Activated T-cell treated with anti-CD3 and anti-CD28 coated beads, Interleukin-2, amount 50 U/mL, for 24 hours (primary cell): ENCODE data around the gene BRPF1.
A peak's percentile ranks its signal among the peaks of the same experiment; 100 is the strongest.
"Not testable (repeated sequence)": the region's sequence is repeated elsewhere in the genome, so short reads cannot be mapped to it uniquely, and the experiment has no call there.

Experiments
- DNase-seq: peaks from one replicate; pipeline ENCODE4 v3.0.0-alpha.2; 2020
- H3K27ac Mint-ChIP-seq: 2 replicates; pipeline ENCODE4 v1.8.0; 2020; ENCODE audit warnings: mild to moderate bottlenecking, mixed read lengths
- H3K27me3 Mint-ChIP-seq: 2 replicates; pipeline ENCODE4 v1.8.0; 2020; ENCODE audit warnings: mixed read lengths
- H3K36me3 Mint-ChIP-seq: 2 replicates; pipeline ENCODE4 v1.8.0; 2020; ENCODE audit warnings: low read depth, mixed read lengths
- H3K4me1 Mint-ChIP-seq: 2 replicates; pipeline ENCODE4 v1.8.0; 2020; ENCODE audit warnings: low read depth, mixed read lengths
- H3K4me3 Mint-ChIP-seq: 2 replicates; pipeline ENCODE4 v1.8.0; 2020; ENCODE audit warnings: mild to moderate bottlenecking, moderate library complexity, mixed read lengths
- H3K9me3 Mint-ChIP-seq: 2 replicates; pipeline ENCODE4 v1.8.0; 2020; ENCODE audit warnings: mixed read lengths

Gene BRPF1

GRCh38 chr3:9760779-9761505 lies 29.4 kb downstream of the BRPF1 start:
- no peaks in the 10 kb centered on the region for H3K27me3 Mint-ChIP-seq
- no peak overlapping the region for H3K4me3 Mint-ChIP-seq
- H3K36me3 Mint-ChIP-seq = peaks cover 87% of the 10 kb centered on the region
- no peak overlapping the region for H3K27ac Mint-ChIP-seq
- no peaks in the 10 kb centered on the region for H3K9me3 Mint-ChIP-seq
- peaks cover 10% of the 10 kb centered on the region for H3K4me1 Mint-ChIP-seq
- DNase-seq = no peak

GRCh38 chr3:9761919-9762318 lies 30.4 kb downstream of the BRPF1 start:
- H3K36me3 Mint-ChIP-seq = peaks cover 85% of the 10 kb centered on the region
- no peak overlapping the region for H3K27ac Mint-ChIP-seq
- H3K4me3 Mint-ChIP-seq = no peak overlapping the region
- peaks cover 12% of the 10 kb centered on the region for H3K4me1 Mint-ChIP-seq
- H3K9me3 Mint-ChIP-seq = no peaks in the 10 kb centered on the region
- no peak for DNase-seq
- H3K27me3 Mint-ChIP-seq = no peaks in the 10 kb centered on the region

GRCh38 chr3:9762871-9763270 lies 31.3 kb downstream of the BRPF1 start:
- H3K4me1 Mint-ChIP-seq = peaks cover 21% of the 10 kb centered on the region
- no peak overlapping the region for H3K4me3 Mint-ChIP-seq
- peaks cover 86% of the 10 kb centered on the region for H3K36me3 Mint-ChIP-seq
- no peak for DNase-seq
- H3K27ac Mint-ChIP-seq = no peak overlapping the region
- H3K27me3 Mint-ChIP-seq = no peaks in the 10 kb centered on the region
- no peaks in the 10 kb centered on the region for H3K9me3 Mint-ChIP-seq

GRCh38 chr3:9765865-9766264 lies 34.3 kb downstream of the BRPF1 start:
- H3K36me3 Mint-ChIP-seq = peaks cover 65% of the 10 kb centered on the region
- H3K9me3 Mint-ChIP-seq = no peaks in the 10 kb centered on the region
- H3K27ac Mint-ChIP-seq = no peak overlapping the region
- H3K4me3 Mint-ChIP-seq = no peak overlapping the region
- no peak for DNase-seq
- H3K27me3 Mint-ChIP-seq = no peaks in the 10 kb centered on the region
- peaks cover 44% of the 10 kb centered on the region for H3K4me1 Mint-ChIP-seq

GRCh38 chr3:9767418-9767817 lies 35.9 kb downstream of the BRPF1 start:
- H3K36me3 Mint-ChIP-seq = peaks cover 49% of the 10 kb centered on the region
- H3K4me3 Mint-ChIP-seq = no peak overlapping the region
- no peaks in the 10 kb centered on the region for H3K9me3 Mint-ChIP-seq
- H3K27ac Mint-ChIP-seq = peak overlapping the region; percentile 50
- H3K27me3 Mint-ChIP-seq = no peaks in the 10 kb centered on the region
- DNase-seq = no peak
- peaks cover 41% of the 10 kb centered on the region for H3K4me1 Mint-ChIP-seq

GRCh38 chr3:9768141-9768775 lies 36.7 kb downstream of the BRPF1 start:
- Mint-ChIP-seq H3K27ac (no peak overlapping the region), H3K36me3 (peaks cover 41% of the 10 kb centered on the region), H3K27me3 (no peaks in the 10 kb centered on the region), H3K9me3 (no peaks in the 10 kb centered on the region), H3K4me3 (peak overlapping the region; percentile 85), H3K4me1 (peaks cover 41% of the 10 kb centered on the region)
- no peak for DNase-seq

GRCh38 chr3:9769012-9769411 lies 37.5 kb downstream of the BRPF1 start:
- Mint-ChIP-seq H3K36me3 (peaks cover 39% of the 10 kb centered on the region), H3K27ac (peak overlapping the region; percentile 81), H3K27me3 (no peaks in the 10 kb centered on the region), H3K4me1 (peaks cover 41% of the 10 kb centered on the region), H3K9me3 (no peaks in the 10 kb centered on the region), H3K4me3 (peak overlapping the region; percentile 85)
- no peak for DNase-seq

- no peaks in the 10 kb centered on the region for H3K27me3 Mint-ChIP-seq
- H3K9me3 Mint-ChIP-seq = no peaks in the 10 kb centered on the region
- H3K36me3 Mint-ChIP-seq = peaks cover 35% of the 10 kb centered on the region
- peak within 1 kb of the TSS; percentile 81 for H3K27ac Mint-ChIP-seq
- peaks cover 40% of the 10 kb centered on the region for H3K4me1 Mint-ChIP-seq
- DNase-seq = peak; percentile 82
- peak within 1 kb of the TSS; percentile 85 for H3K4me3 Mint-ChIP-seq
Measured at GRCh38 chr3:9769426-9770275, 38.1 kb downstream of the BRPF1 start, which contains the start of gene CAMK1. Gene CAMK1, minus strand, starts transcription at chr3:9769947. Its CDS starts 2,198 bp downstream, at chr3:9767749.

GRCh38 chr3:9770276-9770812 lies 38.8 kb downstream of the BRPF1 start:
- Mint-ChIP-seq H3K36me3 (peaks cover 28% of the 10 kb centered on the region), H3K27me3 (no peaks in the 10 kb centered on the region), H3K27ac (peak overlapping the region; percentile 77), H3K4me3 (peak overlapping the region; percentile 85), H3K9me3 (no peaks in the 10 kb centered on the region), H3K4me1 (peaks cover 39% of the 10 kb centered on the region)
- no peak for DNase-seq

- not testable (repeated sequence) for H3K27me3 Mint-ChIP-seq, H3K27ac Mint-ChIP-seq, H3K9me3 Mint-ChIP-seq, DNase-seq
- peaks cover 21% of the 10 kb centered on the region for H3K36me3 Mint-ChIP-seq
- H3K4me1 Mint-ChIP-seq = peaks cover 41% of the 10 kb centered on the region
- H3K4me3 Mint-ChIP-seq = peak overlapping the region; percentile 85
Measured at GRCh38 chr3:9771007-9771406, 39.5 kb downstream of the BRPF1 start.

- Mint-ChIP-seq H3K4me3 (peak overlapping the region; percentile 58), H3K9me3 (peaks cover 2% of the 10 kb centered on the region), H3K27me3 (no peaks in the 10 kb centered on the region), H3K27ac (peak overlapping the region; percentile 91), H3K4me1 (peaks cover 62% of the 10 kb centered on the region), H3K36me3 (peaks cover 34% of the 10 kb centered on the region)
- no peak for DNase-seq
Measured at GRCh38 chr3:9776896-9777693, 45.6 kb downstream of the BRPF1 start.

GRCh38 chr3:9777694-9778021 lies 46.1 kb downstream of the BRPF1 start:
- no peaks in the 10 kb centered on the region for H3K27me3 Mint-ChIP-seq
- H3K4me1 Mint-ChIP-seq = peaks cover 66% of the 10 kb centered on the region
- H3K36me3 Mint-ChIP-seq = peaks cover 39% of the 10 kb centered on the region
- H3K27ac Mint-ChIP-seq = peak overlapping the region; percentile 91
- peaks cover 2% of the 10 kb centered on the region for H3K9me3 Mint-ChIP-seq
- no peak for DNase-seq
- H3K4me3 Mint-ChIP-seq = peak overlapping the region; percentile 58

GRCh38 chr3:9778143-9779074 lies 46.9 kb downstream of the BRPF1 start:
- Mint-ChIP-seq H3K27ac (peak overlapping the region; percentile 91), H3K4me1 (peaks cover 70% of the 10 kb centered on the region), H3K27me3 (no peaks in the 10 kb centered on the region), H3K9me3 (peaks cover 2% of the 10 kb centered on the region), H3K4me3 (peak overlapping the region; percentile 58), H3K36me3 (peaks cover 46% of the 10 kb centered on the region)
- peak; percentile 68 for DNase-seq
